Vagina (tissue), 2 donors: ENCODE results near the gene PPP1R3E. TPM values are rescaled to one million over a fixed set of nuclear protein-coding genes. Genes with fewer than 3 reads are reported as not detected.
A peak's percentile ranks its signal among the peaks of the same experiment; 100 is the strongest.

Experiments
- DNase-seq, 2 donors: peaks; one replicate each; pipeline ENCODE4 v3.0.0-alpha.2; 2017; ENCODE audit errors: extremely low spot score in 2 of 2
- H3K27ac ChIP-seq: fragments of 200-600 bp; sonication (generic); one replicate; pipeline ENCODE4 v1.5.1; 2019
- H3K27me3 ChIP-seq: fragments of 200-600 bp; sonication (generic); one replicate; pipeline ENCODE4 v1.5.1; 2019
- H3K36me3 ChIP-seq, 2 donors: fragments of 200-600 bp; sonication (generic); one replicate each; pipeline ENCODE4 v1.5.1; 2017 to 2019
- H3K4me1 ChIP-seq: fragments of 200-600 bp; sonication (generic); one replicate; pipeline ENCODE4 v1.5.1; 2019
- H3K4me3 ChIP-seq, 2 donors: fragments of 200-600 bp; sonication (generic); 1 replicate in 1 of 2; 2 replicates in 1 of 2; pipeline ENCODE4 v1.5.1; 2016 to 2019
- H3K9me3 ChIP-seq: fragments of 200-600 bp; sonication (generic); one replicate; pipeline ENCODE4 v1.5.1; 2019
- CTCF ChIP-seq, 3 experiments: fragments of 450-650 bp in 2 of 3; fragments of 200-600 bp in 1 of 3; sonication (generic) in 1 of 3; IDR thresholded peaks; one replicate each; pipeline ENCODE4 v1.5.1; 2017 to 2019; ENCODE audit warnings: antibody characterized with exemption in 3 of 3, mild to moderate bottlenecking in 2 of 3, moderate library complexity in 2 of 3
- POLR2A ChIP-seq, 2 donors: fragments of 450-650 bp; IDR thresholded peaks; one replicate each; pipeline ENCODE4 v1.6.1; 2017; ENCODE audit warnings: antibody characterized with exemption in 2 of 2, mild to moderate bottlenecking in 2 of 2, moderate library complexity in 2 of 2
- POLR2AphosphoS5 ChIP-seq, 2 donors: sonication (generic); formaldehyde crosslinking; IDR thresholded peaks; one replicate each; pipeline ENCODE4 v1.9.0; 2017; ENCODE audit warnings: antibody characterized with exemption in 2 of 2, mild to moderate bottlenecking in 2 of 2, low read depth in 1 of 2; ENCODE audit not compliant: insufficient read depth in 1 of 2
- intact Hi-C: fragments of 100-400 bp; cut with DNase I; formaldehyde crosslinking; loops from one replicate; pipeline ENCODE4 v1.15.1; 2023
- total RNA-seq: library from RNA; depleted of rRNA; stranded (reverse); fragments of >200 nt; gene quantifications from one replicate; pipeline ENCODE4 v1.2.3, GENCODE V29; 2016

PPP1R3E gene
- total RNA-seq, 1 donor from 2014 or later: 8.6 TPM

GRCh38 chr14:23324455-23324846, 21.8 kb upstream of the PPP1R3E start:
- no peaks in the 10 kb centered on the region for H3K9me3 ChIP-seq
- TF ChIP-seq CTCF (IDR thresholded peaks at IDR 0.05): no peak
- TF ChIP-seq POLR2A (IDR thresholded peaks at IDR 0.05): no peak
- no peak for TF ChIP-seq POLR2AphosphoS5 (IDR thresholded peaks at IDR 0.05; ENCODE audit: insufficient read depth in 1 of 2, low read depth in 1 of 2)
- no peak overlapping the region for H3K27ac ChIP-seq
- H3K4me1 ChIP-seq: peaks cover 26% of the 10 kb centered on the region
- no peak overlapping the region for H3K4me3 ChIP-seq
- no peaks in the 10 kb centered on the region for H3K27me3 ChIP-seq
- H3K36me3 ChIP-seq: peaks cover 0 to 29% of the 10 kb centered on the region in 2 donors
- no peak for DNase-seq
- intact Hi-C loops: loop anchor here (5.0 to 10.0 kb wide), 3 partner anchors 60 to 238 kb away; partner anchors contain the start of gene NGDN

- TF ChIP-seq CTCF (IDR thresholded peaks at IDR 0.05) (no peak), POLR2A (IDR thresholded peaks at IDR 0.05) (no peak), POLR2AphosphoS5 (IDR thresholded peaks at IDR 0.05; ENCODE audit: insufficient read depth in 1 of 2, low read depth in 1 of 2) (no peak)
- Histone ChIP-seq H3K4me3 (no peak overlapping the region), H3K27ac (no peak overlapping the region), H3K9me3 (no peaks in the 10 kb centered on the region), H3K4me1 (peaks cover 26% of the 10 kb centered on the region), H3K36me3 (peaks cover 0 to 29% of the 10 kb centered on the region in 2 donors), H3K27me3 (no peaks in the 10 kb centered on the region)
- no peak for DNase-seq
- intact Hi-C loops: loop anchor here (5.0 to 10.0 kb wide), 3 partner anchors 59 to 238 kb away; partner anchors contain the start of gene NGDN
Measured at GRCh38 chr14:23323838-23324454, 21.3 kb upstream of the PPP1R3E start.

- Histone ChIP-seq H3K27ac (peak overlapping the region; percentile 97), H3K9me3 (no peaks in the 10 kb centered on the region), H3K4me3 (peak overlapping the region; percentile 82 to 99), H3K4me1 (peaks cover 26% of the 10 kb centered on the region), H3K27me3 (no peaks in the 10 kb centered on the region), H3K36me3 (peaks cover 0 to 29% of the 10 kb centered on the region in 2 donors)
- no peak for DNase-seq
- intact Hi-C loops: loop anchor here (5.0 to 10.0 kb wide), 3 partner anchors 58 to 239 kb away; partner anchors contain the start of gene NGDN
- no peak for TF ChIP-seq CTCF (IDR thresholded peaks at IDR 0.05)
- no peak for TF ChIP-seq POLR2AphosphoS5 (IDR thresholded peaks at IDR 0.05; ENCODE audit: insufficient read depth in 1 of 2, low read depth in 1 of 2)
- no peak for TF ChIP-seq POLR2A (IDR thresholded peaks at IDR 0.05)
Measured at GRCh38 chr14:23322568-23323517, 20.2 kb upstream of the PPP1R3E start.

- Histone ChIP-seq H3K27ac (peak overlapping the region; percentile 97), H3K4me1 (peaks cover 26% of the 10 kb centered on the region), H3K4me3 (peak overlapping the region; percentile 82 to 99), H3K36me3 (peaks cover 0 to 29% of the 10 kb centered on the region in 2 donors), H3K27me3 (no peaks in the 10 kb centered on the region), H3K9me3 (no peaks in the 10 kb centered on the region)
- intact Hi-C loops: loop anchor here (5.0 to 10.0 kb wide), 3 partner anchors 57 to 240 kb away; partner anchors contain the start of gene NGDN
- DNase-seq: no peak
- TF ChIP-seq POLR2AphosphoS5 (IDR thresholded peaks at IDR 0.05; ENCODE audit: insufficient read depth in 1 of 2, low read depth in 1 of 2) (peak in 1 of 2 donors; percentile 35), POLR2A (IDR thresholded peaks at IDR 0.05) (no peak)
Measured at GRCh38 chr14:23321572-23322547, 19.2 kb upstream of the PPP1R3E start.
